Uterus (tissue), 2 donors: ENCODE data around the gene ANKH.

Source experiments
- CTCF ChIP-seq, 4 experiments: fragments of 200-600 bp in 2 of 4; fragments of 450-650 bp in 2 of 4; sonication (generic) in 2 of 4; IDR thresholded peaks; one replicate each; pipeline ENCODE4 v1.5.1; 2016 to 2019; ENCODE audit warnings: antibody characterized with exemption in 4 of 4, mild to moderate bottlenecking in 2 of 4, moderate library complexity in 1 of 4
- POLR2A ChIP-seq, 2 donors: fragments of 450-650 bp; IDR thresholded peaks; one replicate each; pipeline ENCODE4 v1.6.1; 2016; ENCODE audit warnings: antibody characterized with exemption in 2 of 2, mild to moderate bottlenecking in 1 of 2, moderate library complexity in 1 of 2

GRCh38 chr5:14660833-14661232, 210.7 kb downstream of the ANKH start:
- TF ChIP-seq CTCF (IDR thresholded peaks at IDR 0.05) (no peak), POLR2A (IDR thresholded peaks at IDR 0.05) (no peak)
